Measurements from ENCODE around the gene HOXC5.

HOXC5 gene

GRCh38 chr12:54048406-54049093 is 15.7 kb downstream of the HOXC5 start:
- H3K27me3 ChIP-seq (ENCODE audit: control insufficient read depth in 1 of 2, insufficient read depth in 2 of 2, low read length in 2 of 2) = peaks cover 87 to 96% of the 10 kb centered on the region in 2 donors
- no peaks in the 10 kb centered on the region for H3K36me3 ChIP-seq (ENCODE audit: control insufficient read depth in 1 of 2, insufficient read depth in 2 of 2, low read length in 2 of 2)
- peaks cover 16 to 21% of the 10 kb centered on the region in 2 donors for H3K4me1 ChIP-seq (ENCODE audit: control insufficient read depth in 1 of 2, insufficient read depth in 2 of 2, low read length in 2 of 2)
- no peaks in the 10 kb centered on the region for H3K9me3 ChIP-seq (ENCODE audit: control insufficient read depth in 1 of 2, low read length in 2 of 2)
- no peak overlapping the region for H3K4me3 ChIP-seq (ENCODE audit: low read depth in 1 of 2, low read length in 2 of 2)
- no peak overlapping the region for H3K27ac ChIP-seq (ENCODE audit: low read depth, low read length)
- no peak overlapping the region for H3K9ac ChIP-seq (ENCODE audit: low read depth in 1 of 2, low read length in 2 of 2)

- Histone ChIP-seq H3K9me3 (ENCODE audit: control insufficient read depth in 1 of 2, low read length in 2 of 2) (no peaks in the 10 kb centered on the region), H3K27ac (ENCODE audit: low read depth, low read length) (no peak overlapping the region), H3K27me3 (ENCODE audit: control insufficient read depth in 1 of 2, insufficient read depth in 2 of 2, low read length in 2 of 2) (peaks cover 84 to 94% of the 10 kb centered on the region in 2 donors)
Observed at GRCh38 chr12:54049108-54049507, 16.3 kb downstream of the HOXC5 start.

GRCh38 chr12:54050482-54050810 is 17.6 kb downstream of the HOXC5 start:
- Histone ChIP-seq H3K9me3 (ENCODE audit: control insufficient read depth in 1 of 2, low read length in 2 of 2) (no peaks in the 10 kb centered on the region), H3K27ac (ENCODE audit: low read depth, low read length) (no peak overlapping the region), H3K4me1 (ENCODE audit: control insufficient read depth in 1 of 2, insufficient read depth in 2 of 2, low read length in 2 of 2) (peaks cover 16 to 21% of the 10 kb centered on the region in 2 donors), H3K36me3 (ENCODE audit: control insufficient read depth in 1 of 2, insufficient read depth in 2 of 2, low read length in 2 of 2) (no peaks in the 10 kb centered on the region), H3K9ac (ENCODE audit: low read depth in 1 of 2, low read length in 2 of 2) (no peak overlapping the region), H3K27me3 (ENCODE audit: control insufficient read depth in 1 of 2, insufficient read depth in 2 of 2, low read length in 2 of 2) (peaks cover 74 to 90% of the 10 kb centered on the region in 2 donors), H3K4me3 (ENCODE audit: low read depth in 1 of 2, low read length in 2 of 2) (no peak overlapping the region)

More at GRCh38 chr12:54049108-54049507, 16.3 kb downstream of the HOXC5 start:
- H3K9ac ChIP-seq (ENCODE audit: low read depth in 1 of 2, low read length in 2 of 2) = no peak overlapping the region
- H3K36me3 ChIP-seq (ENCODE audit: control insufficient read depth in 1 of 2, insufficient read depth in 2 of 2, low read length in 2 of 2) = no peaks in the 10 kb centered on the region
- H3K4me1 ChIP-seq (ENCODE audit: control insufficient read depth in 1 of 2, insufficient read depth in 2 of 2, low read length in 2 of 2) = peaks cover 16 to 21% of the 10 kb centered on the region in 2 donors
- H3K4me3 ChIP-seq (ENCODE audit: low read depth in 1 of 2, low read length in 2 of 2) = no peak overlapping the region

GRCh38 chr12:54051026-54051842 is 18.4 kb downstream of the HOXC5 start:
- H3K9me3 ChIP-seq (ENCODE audit: control insufficient read depth in 1 of 2, low read length in 2 of 2) = no peaks in the 10 kb centered on the region
- no peak overlapping the region for H3K4me3 ChIP-seq (ENCODE audit: low read depth in 1 of 2, low read length in 2 of 2)
- peaks cover 74 to 90% of the 10 kb centered on the region in 2 donors for H3K27me3 ChIP-seq (ENCODE audit: control insufficient read depth in 1 of 2, insufficient read depth in 2 of 2, low read length in 2 of 2)
- no peak overlapping the region for H3K27ac ChIP-seq (ENCODE audit: low read depth, low read length)
- peaks cover 16 to 21% of the 10 kb centered on the region in 2 donors for H3K4me1 ChIP-seq (ENCODE audit: control insufficient read depth in 1 of 2, insufficient read depth in 2 of 2, low read length in 2 of 2)
- H3K36me3 ChIP-seq (ENCODE audit: control insufficient read depth in 1 of 2, insufficient read depth in 2 of 2, low read length in 2 of 2) = no peaks in the 10 kb centered on the region
- H3K9ac ChIP-seq (ENCODE audit: low read depth in 1 of 2, low read length in 2 of 2) = no peak overlapping the region

GRCh38 chr12:54051874-54052437 is 19.1 kb downstream of the HOXC5 start:
- no peaks in the 10 kb centered on the region for H3K36me3 ChIP-seq (ENCODE audit: control insufficient read depth in 1 of 2, insufficient read depth in 2 of 2, low read length in 2 of 2)
- H3K4me1 ChIP-seq (ENCODE audit: control insufficient read depth in 1 of 2, insufficient read depth in 2 of 2, low read length in 2 of 2) = peaks cover 16 to 21% of the 10 kb centered on the region in 2 donors
- no peak overlapping the region for H3K4me3 ChIP-seq (ENCODE audit: low read depth in 1 of 2, low read length in 2 of 2)
- H3K27me3 ChIP-seq (ENCODE audit: control insufficient read depth in 1 of 2, insufficient read depth in 2 of 2, low read length in 2 of 2) = peaks cover 73 to 88% of the 10 kb centered on the region in 2 donors
- no peak overlapping the region for H3K27ac ChIP-seq (ENCODE audit: low read depth, low read length)
- no peaks in the 10 kb centered on the region for H3K9me3 ChIP-seq (ENCODE audit: control insufficient read depth in 1 of 2, low read length in 2 of 2)
- no peak overlapping the region for H3K9ac ChIP-seq (ENCODE audit: low read depth in 1 of 2, low read length in 2 of 2)

- H3K4me3 ChIP-seq (ENCODE audit: low read depth in 1 of 2, low read length in 2 of 2) = peak overlapping the region; percentile 61 to 65
- no peak overlapping the region for H3K27ac ChIP-seq (ENCODE audit: low read depth, low read length)
- no peaks in the 10 kb centered on the region for H3K36me3 ChIP-seq (ENCODE audit: control insufficient read depth in 1 of 2, insufficient read depth in 2 of 2, low read length in 2 of 2)
- H3K9ac ChIP-seq (ENCODE audit: low read depth in 1 of 2, low read length in 2 of 2) = peak overlapping the region in 1 of 2 donors; percentile 47
- peaks cover 68 to 85% of the 10 kb centered on the region in 2 donors for H3K27me3 ChIP-seq (ENCODE audit: control insufficient read depth in 1 of 2, insufficient read depth in 2 of 2, low read length in 2 of 2)
- no peaks in the 10 kb centered on the region for H3K9me3 ChIP-seq (ENCODE audit: control insufficient read depth in 1 of 2, low read length in 2 of 2)
- H3K4me1 ChIP-seq (ENCODE audit: control insufficient read depth in 1 of 2, insufficient read depth in 2 of 2, low read length in 2 of 2) = peaks cover 16 to 21% of the 10 kb centered on the region in 2 donors
Observed at GRCh38 chr12:54052438-54053002, 19.7 kb downstream of the HOXC5 start.

GRCh38 chr12:54053003-54053750 is 20.3 kb downstream of the HOXC5 start:
- Histone ChIP-seq H3K9ac (ENCODE audit: low read depth in 1 of 2, low read length in 2 of 2) (peak overlapping the region; percentile 47 to 55), H3K27ac (ENCODE audit: low read depth, low read length) (no peak overlapping the region), H3K27me3 (ENCODE audit: control insufficient read depth in 1 of 2, insufficient read depth in 2 of 2, low read length in 2 of 2) (peaks cover 66 to 84% of the 10 kb centered on the region in 2 donors), H3K9me3 (ENCODE audit: control insufficient read depth in 1 of 2, low read length in 2 of 2) (no peaks in the 10 kb centered on the region), H3K4me1 (ENCODE audit: control insufficient read depth in 1 of 2, insufficient read depth in 2 of 2, low read length in 2 of 2) (peaks cover 16 to 21% of the 10 kb centered on the region in 2 donors), H3K4me3 (ENCODE audit: low read depth in 1 of 2, low read length in 2 of 2) (peak overlapping the region; percentile 61 to 65), H3K36me3 (ENCODE audit: control insufficient read depth in 1 of 2, insufficient read depth in 2 of 2, low read length in 2 of 2) (no peaks in the 10 kb centered on the region)

GRCh38 chr12:54053751-54054741 is 21.2 kb downstream of the HOXC5 start, which contains the start of gene HOXC4:
Gene HOXC4 (plus strand): TSS chr12:54053835. CDS start chr12:54053923, 88 bp downstream.
- H3K4me1 ChIP-seq (ENCODE audit: control insufficient read depth in 1 of 2, insufficient read depth in 2 of 2, low read length in 2 of 2) = peaks cover 16 to 21% of the 10 kb centered on the region in 2 donors
- H3K27ac ChIP-seq (ENCODE audit: low read depth, low read length) = no peak within 1 kb of the TSS
- peak within 1 kb of the TSS; percentile 47 to 55 for H3K9ac ChIP-seq (ENCODE audit: low read depth in 1 of 2, low read length in 2 of 2)
- no peaks in the 10 kb centered on the region for H3K9me3 ChIP-seq (ENCODE audit: control insufficient read depth in 1 of 2, low read length in 2 of 2)
- no peaks in the 10 kb centered on the region for H3K36me3 ChIP-seq (ENCODE audit: control insufficient read depth in 1 of 2, insufficient read depth in 2 of 2, low read length in 2 of 2)
- H3K27me3 ChIP-seq (ENCODE audit: control insufficient read depth in 1 of 2, insufficient read depth in 2 of 2, low read length in 2 of 2) = peaks cover 63 to 82% of the 10 kb centered on the region in 2 donors
- H3K4me3 ChIP-seq (ENCODE audit: low read depth in 1 of 2, low read length in 2 of 2) = peak within 1 kb of the TSS; percentile 61 to 65
